PC-3 (cell line): ENCODE data around the gene SLC17A5.

Experiments used
- CTCF ChIP-seq: fragments of 300-600 bp; sonication (generic); conservative IDR thresholded peaks from 2 replicates; pipeline ENCODE4 v1.5.1; 2017; ENCODE audit warnings: antibody characterized with exemption, low read depth, mild to moderate bottlenecking, low read length
- EZH2 ChIP-seq: fragments of 300-600 bp; sonication (generic); IDR thresholded peaks from one replicate; pipeline ENCODE4 v1.6.1; 2017; ENCODE audit warnings: antibody characterized with exemption, mild to moderate bottlenecking, low read length; ENCODE audit not compliant: unreplicated experiment

- TF ChIP-seq EZH2 (no peak), CTCF (no peak)
These were observed 87.9 kb downstream of the SLC17A5 start for GRCh38 chr6:73565767-73566485.
